PFSK-1 (cell line): ENCODE results near the gene GPR176.

Source experiments
- POLR2AphosphoS5 ChIP-seq: IDR thresholded peaks from 2 replicates; pipeline ENCODE4 v1.6.1; 2012; ENCODE audit warnings: low read depth, mild to moderate bottlenecking, control low read depth, low read length, moderate library complexity
- REST ChIP-seq, 2 experiments: IDR thresholded peaks; 2 replicates each; pipeline versions ENCODE4 v1.6.1 to v1.8.0; 2011 to 2012; ENCODE audit warnings: low read depth in 2 of 2, low read length in 2 of 2, control low read depth in 1 of 2, inconsistent platforms in 1 of 2, mild to moderate bottlenecking in 1 of 2, moderate library complexity in 1 of 2; ENCODE audit not compliant: insufficient read depth in 1 of 2

- TF ChIP-seq POLR2AphosphoS5 = no peak
- no peak for TF ChIP-seq REST (IDR thresholded peaks at IDR 0.05; ENCODE audit: insufficient read depth in 1 of 2, low read depth in 2 of 2, low read length in 2 of 2)
Measured at GRCh38 chr15:39795486-39795885, 124.6 kb downstream of the GPR176 start.
